GM12874 (cell line): ENCODE data around the gene PTX3.

ENCODE experiments used
- CTCF ChIP-seq: IDR thresholded peaks from 2 replicates; pipeline ENCODE4 v1.5.1; 2011; ENCODE audit warnings: low read depth, mild to moderate bottlenecking, control low read depth, low read length, moderate library complexity; ENCODE audit not compliant: insufficient read depth

The PTX3 gene

GRCh38 chr3:157444797-157445184 lies 8.1 kb downstream of the PTX3 start:
- no peak for TF ChIP-seq CTCF

- TF ChIP-seq CTCF = no peak
Measured at GRCh38 chr3:157445857-157446256, 9.2 kb downstream of the PTX3 start.

GRCh38 chr3:157447026-157447694 lies 10.5 kb downstream of the PTX3 start:
- peak; percentile 35; the same call in 1 of the 2 replicates for TF ChIP-seq CTCF

- no peak for TF ChIP-seq CTCF
Measured at GRCh38 chr3:157452097-157452496, 15.4 kb downstream of the PTX3 start.

- TF ChIP-seq CTCF = no peak
Measured at GRCh38 chr3:157453824-157454223, 17.2 kb downstream of the PTX3 start.

GRCh38 chr3:157459706-157460105 lies 23.1 kb downstream of the PTX3 start:
- no peak for TF ChIP-seq CTCF

GRCh38 chr3:157460253-157460652 lies 23.6 kb downstream of the PTX3 start:
- TF ChIP-seq CTCF = no peak
